ENCODE measurements around the gene VPS35L. TPM values are rescaled to one million over a fixed set of nuclear protein-coding genes. Genes with fewer than 3 reads are reported as not detected.

Gene VPS35L
- polyA plus RNA-seq, 1 experiment, result 67.1 TPM

GRCh38 chr16:19609359-19609758 is 53.9 kb downstream of the VPS35L start:
- CTCF ChIA-PET, result interaction anchor here (1.0 to 1.9 kb wide), 2 partner anchors 8 to 26 kb away, joined by 4 to 6 read pairs; no protein-coding TSS in a partner anchor
- POLR2A ChIA-PET, result no interaction called here
- Histone ChIP-seq H3K9me3 (ENCODE audit: control insufficient read depth, insufficient read depth, low read length) (no peaks in the 10 kb centered on the region), H3K27ac (ENCODE audit: low read depth, low read length) (no peak overlapping the region), H3K4me3 (ENCODE audit: low read depth, low read length) (no peak overlapping the region), H3K27me3 (ENCODE audit: control insufficient read depth, insufficient read depth, low read length) (no peaks in the 10 kb centered on the region)
- no peak for TF ChIP-seq CTCF (IDR thresholded peaks at IDR 0.05; ENCODE audit: low read depth, low read length)
- DNase-seq (ENCODE audit: low read depth, low spot score), result no peak

- no peak for DNase-seq (ENCODE audit: low read depth, low spot score)
- no peak overlapping the region for H3K27ac ChIP-seq (ENCODE audit: low read depth, low read length)
- no peaks in the 10 kb centered on the region for H3K9me3 ChIP-seq (ENCODE audit: control insufficient read depth, insufficient read depth, low read length)
- no peaks in the 10 kb centered on the region for H3K27me3 ChIP-seq (ENCODE audit: control insufficient read depth, insufficient read depth, low read length)
- ChIA-PET CTCF (interaction anchor here (0.9 to 1.9 kb wide), 3 partner anchors 9 to 26 kb away, joined by 3 to 6 read pairs (median 3); no protein-coding TSS in a partner anchor), POLR2A (no interaction called here)
- no peak overlapping the region for H3K4me3 ChIP-seq (ENCODE audit: low read depth, low read length)
- no peak for TF ChIP-seq CTCF (IDR thresholded peaks at IDR 0.05; ENCODE audit: low read depth, low read length)
Observed at GRCh38 chr16:19610200-19610599, 54.7 kb downstream of the VPS35L start.

GRCh38 chr16:19613834-19614233 is 58.3 kb downstream of the VPS35L start:
- Histone ChIP-seq H3K9me3 (ENCODE audit: control insufficient read depth, insufficient read depth, low read length) (no peaks in the 10 kb centered on the region), H3K4me3 (ENCODE audit: low read depth, low read length) (no peak overlapping the region), H3K27me3 (ENCODE audit: control insufficient read depth, insufficient read depth, low read length) (no peaks in the 10 kb centered on the region), H3K27ac (ENCODE audit: low read depth, low read length) (no peak overlapping the region)
- no peak for DNase-seq (ENCODE audit: low read depth, low spot score)
- CTCF ChIA-PET, result interaction anchor here (1.3 to 3.2 kb wide), 4 partner anchors 9 to 273 kb away, joined by 3 to 11 read pairs (median 5); no protein-coding TSS in a partner anchor
- TF ChIP-seq CTCF (IDR thresholded peaks at IDR 0.05; ENCODE audit: low read depth, low read length), result no peak
- POLR2A ChIA-PET, result no interaction called here

GRCh38 chr16:19616241-19616640 is 60.7 kb downstream of the VPS35L start:
- no peak for TF ChIP-seq CTCF (IDR thresholded peaks at IDR 0.05; ENCODE audit: low read depth, low read length)
- H3K27ac ChIP-seq (ENCODE audit: low read depth, low read length), result no peak overlapping the region
- no peaks in the 10 kb centered on the region for H3K27me3 ChIP-seq (ENCODE audit: control insufficient read depth, insufficient read depth, low read length)
- H3K4me3 ChIP-seq (ENCODE audit: low read depth, low read length), result no peak overlapping the region
- no peak for DNase-seq (ENCODE audit: low read depth, low spot score)
- POLR2A ChIA-PET, result no interaction called here
- H3K9me3 ChIP-seq (ENCODE audit: control insufficient read depth, insufficient read depth, low read length), result no peaks in the 10 kb centered on the region
- CTCF ChIA-PET, result interaction anchor here (0.6 to 3.2 kb wide), 6 partner anchors 15 to 292 kb away, joined by 3 to 11 read pairs (median 4); no protein-coding TSS in a partner anchor

GRCh38 chr16:19618876-19619275 is 63.4 kb downstream of the VPS35L start:
- TF ChIP-seq CTCF (IDR thresholded peaks at IDR 0.05; ENCODE audit: low read depth, low read length), result no peak
- no peaks in the 10 kb centered on the region for H3K27me3 ChIP-seq (ENCODE audit: control insufficient read depth, insufficient read depth, low read length)
- ChIA-PET POLR2A (no interaction called here), CTCF (no interaction called here)
- H3K9me3 ChIP-seq (ENCODE audit: control insufficient read depth, insufficient read depth, low read length), result no peaks in the 10 kb centered on the region
- H3K4me3 ChIP-seq (ENCODE audit: low read depth, low read length), result no peak overlapping the region
- H3K27ac ChIP-seq (ENCODE audit: low read depth, low read length), result no peak overlapping the region
- no peak for DNase-seq (ENCODE audit: low read depth, low spot score)

All from AG04450 (cell line).